HG03039 (cell line): ENCODE data around the gene SYT1.

Experiments
- ATAC-seq: cut with Tn5 transposase; IDR thresholded peaks from one replicate; pipeline ENCODE4 v1.9.1; 2021; ENCODE audit warnings: mild to moderate bottlenecking, moderate library complexity; ENCODE audit not compliant: unreplicated experiment

The SYT1 gene

DNA sequence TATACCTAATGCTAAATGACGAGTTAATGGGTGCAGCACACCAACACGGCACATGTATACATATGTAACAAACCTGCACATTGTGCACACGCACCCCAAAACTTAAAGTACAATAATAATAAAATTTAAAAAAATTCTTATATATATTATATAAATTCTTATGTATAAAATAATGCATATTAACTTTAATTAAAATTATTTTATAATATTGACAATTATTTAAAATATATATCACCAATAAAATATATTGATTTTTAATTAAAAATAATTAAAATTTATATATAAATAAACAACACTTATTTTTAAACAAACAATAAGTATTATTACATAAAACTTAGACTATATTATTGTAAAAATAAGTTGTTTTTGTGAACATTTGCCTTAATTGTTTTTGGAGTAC, 188.8 kb downstream of the SYT1 start:
- ATAC-seq: no peak

DNA sequence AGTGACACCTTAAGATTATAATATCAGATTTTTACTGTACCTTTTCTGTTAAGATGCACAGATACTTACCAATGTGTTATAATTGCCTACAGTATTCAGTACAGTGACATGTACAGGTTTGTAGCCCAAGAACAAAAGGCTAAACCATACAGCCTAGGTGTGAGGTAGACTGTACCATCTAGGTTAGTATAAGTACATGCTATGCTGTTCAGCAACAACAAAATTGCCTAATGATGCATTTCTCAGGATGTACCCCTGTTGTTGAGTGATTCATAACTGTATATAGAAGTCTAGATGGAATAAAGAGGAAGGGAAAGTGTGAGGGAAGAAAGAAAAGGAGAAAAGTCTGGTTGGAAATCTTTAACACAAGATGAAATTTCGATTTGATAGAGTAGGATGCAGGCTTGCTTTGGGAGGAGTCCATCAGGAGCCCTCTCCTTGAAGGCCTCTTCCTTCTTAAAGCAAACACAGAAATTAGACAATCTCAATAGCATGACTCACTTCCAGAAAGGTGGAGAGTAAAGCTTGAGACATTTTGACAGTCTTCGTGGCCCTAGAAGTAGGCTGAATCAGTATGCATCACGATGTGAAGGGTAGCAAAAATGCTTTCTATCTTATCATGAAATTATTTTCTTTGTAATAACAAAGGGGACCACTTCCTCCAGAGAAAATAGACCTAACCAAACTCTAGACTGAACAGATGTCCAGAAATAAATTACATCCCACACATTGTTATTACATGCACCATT, 191.5 kb downstream of the SYT1 start:
- ATAC-seq: no peak

DNA sequence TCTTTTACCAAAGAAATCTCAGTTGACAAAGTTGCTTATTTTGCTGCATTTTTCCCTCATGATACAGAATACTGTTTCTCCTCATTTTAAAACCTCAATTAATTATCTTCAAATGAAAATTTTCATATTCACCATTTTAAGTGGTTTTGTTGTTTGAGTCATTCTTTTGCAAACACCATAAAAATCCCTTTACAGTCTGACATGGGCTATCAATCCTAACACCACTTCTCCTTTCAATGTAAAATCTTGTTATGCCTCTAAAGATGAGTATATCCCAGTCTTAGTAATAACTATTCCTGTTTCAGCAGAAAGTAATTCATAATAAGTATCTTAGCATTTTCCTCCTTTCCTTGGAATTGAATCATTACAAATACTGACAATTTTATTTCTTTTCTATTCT, 192.2 kb downstream of the SYT1 start:
- ATAC-seq: no peak

DNA sequence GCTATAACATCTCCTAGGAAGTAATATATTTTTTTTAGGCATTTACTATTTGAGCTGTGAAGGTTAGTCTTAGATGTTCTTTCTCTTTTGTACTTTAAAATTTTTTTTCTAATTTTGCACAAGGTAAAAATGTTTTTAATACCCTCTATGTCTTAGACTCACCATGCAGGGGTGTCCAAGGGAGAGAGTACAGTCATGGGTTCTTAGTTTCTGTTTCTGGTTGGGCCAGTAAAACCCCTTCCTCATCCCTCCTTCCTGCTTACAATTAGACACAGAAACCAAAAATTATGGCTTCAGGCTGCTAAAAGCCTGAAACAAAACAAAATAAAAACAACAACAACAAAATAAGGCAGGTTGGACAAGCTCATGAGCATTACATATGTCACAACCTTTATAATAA, 193.0 kb downstream of the SYT1 start:
- ATAC-seq: no peak

DNA sequence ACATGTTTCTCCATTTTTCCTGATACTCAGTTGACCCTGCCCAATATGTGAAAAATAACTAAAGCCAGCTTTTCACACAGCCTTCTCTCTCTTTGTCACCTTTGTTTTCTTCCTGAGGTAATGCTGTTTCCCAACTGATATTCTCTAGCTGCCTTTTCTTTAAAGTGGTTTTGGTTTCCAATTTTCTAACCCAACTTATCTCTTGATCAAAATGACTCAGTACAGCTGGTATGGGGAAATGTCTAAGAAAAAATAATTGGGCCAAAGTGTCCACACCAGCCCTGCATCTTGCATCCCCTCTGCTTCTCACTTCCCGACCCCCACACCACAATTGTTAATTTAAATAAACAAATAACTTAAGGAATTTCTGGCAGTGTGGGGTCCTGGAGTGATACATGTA, 193.8 kb downstream of the SYT1 start:
- no peak for ATAC-seq

DNA sequence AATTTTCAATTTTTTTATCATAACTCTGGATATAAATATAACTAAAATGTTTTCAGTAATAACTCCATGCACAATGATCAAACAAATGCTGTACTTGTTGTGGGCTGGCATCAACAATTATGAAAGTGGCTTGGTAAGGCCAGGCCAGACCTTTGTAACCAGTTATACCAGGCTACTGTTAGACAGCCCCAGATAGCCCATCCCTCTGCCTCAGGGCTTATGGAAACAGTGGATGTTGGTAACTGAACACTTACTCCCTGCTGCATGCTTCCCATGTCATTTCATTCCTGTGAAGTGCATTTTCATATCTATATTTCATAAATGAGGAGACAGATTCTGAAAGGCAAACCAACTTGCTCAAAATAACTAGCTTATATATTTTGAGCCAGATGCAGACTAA, 195.0 kb downstream of the SYT1 start:
- ATAC-seq: no peak

DNA sequence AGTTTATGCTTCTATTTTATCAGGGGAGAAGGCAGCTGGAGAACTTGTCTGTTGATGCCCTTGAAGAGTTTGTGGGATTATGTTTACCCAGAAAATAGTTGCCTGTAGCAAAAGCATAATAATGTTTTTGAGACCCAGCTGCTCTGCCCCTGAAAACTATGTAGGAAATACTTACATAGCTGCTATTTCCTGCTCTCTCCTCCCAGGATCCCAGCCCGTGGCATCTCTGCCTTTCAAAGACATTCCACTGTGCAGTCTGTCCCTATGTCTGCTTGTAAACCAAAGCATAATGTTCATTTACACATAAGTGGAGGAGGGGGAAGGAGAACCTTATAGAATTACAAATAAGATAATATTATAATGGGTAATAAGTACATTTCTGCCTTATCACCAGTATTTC, 198.7 kb downstream of the SYT1 start:
- ATAC-seq: no peak

DNA sequence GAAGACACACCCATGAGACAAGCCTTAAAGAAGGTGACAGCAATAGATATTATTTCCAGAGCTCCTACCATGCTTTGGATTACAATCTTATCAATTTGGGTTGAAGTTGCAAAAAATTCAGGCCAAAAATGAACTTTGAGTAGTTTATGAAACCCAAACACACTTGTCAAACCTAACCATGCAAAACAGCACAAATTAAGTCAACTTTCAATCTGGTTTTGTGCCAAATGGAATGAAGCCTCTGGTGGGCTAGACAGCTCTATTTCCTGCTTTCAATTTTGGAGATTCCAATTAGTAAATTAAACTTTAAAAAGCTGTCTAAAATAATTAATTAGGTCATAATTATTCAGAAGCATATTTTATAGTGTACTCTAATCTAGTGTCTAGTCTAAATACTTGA, 203.4 kb downstream of the SYT1 start:
- ATAC-seq: no peak

DNA sequence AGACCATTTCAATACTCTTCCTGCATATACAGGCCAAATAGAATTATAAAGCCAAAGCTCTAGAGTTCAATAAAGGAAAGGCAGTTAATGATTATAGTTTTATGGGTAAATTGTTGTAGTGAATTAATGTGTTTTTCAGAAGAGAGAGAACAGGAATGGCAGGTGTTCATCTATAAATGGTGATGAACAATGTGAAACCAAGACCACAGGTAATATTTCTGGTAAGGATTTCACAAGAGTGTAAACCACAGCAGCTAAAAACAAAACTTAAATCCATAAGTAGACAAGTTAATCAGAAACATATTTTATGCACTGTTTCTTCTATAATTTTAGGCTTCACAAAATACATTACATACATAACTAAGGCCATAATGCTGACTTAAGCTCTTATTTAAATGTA, 204.4 kb downstream of the SYT1 start:
- ATAC-seq: peak; percentile 86

DNA sequence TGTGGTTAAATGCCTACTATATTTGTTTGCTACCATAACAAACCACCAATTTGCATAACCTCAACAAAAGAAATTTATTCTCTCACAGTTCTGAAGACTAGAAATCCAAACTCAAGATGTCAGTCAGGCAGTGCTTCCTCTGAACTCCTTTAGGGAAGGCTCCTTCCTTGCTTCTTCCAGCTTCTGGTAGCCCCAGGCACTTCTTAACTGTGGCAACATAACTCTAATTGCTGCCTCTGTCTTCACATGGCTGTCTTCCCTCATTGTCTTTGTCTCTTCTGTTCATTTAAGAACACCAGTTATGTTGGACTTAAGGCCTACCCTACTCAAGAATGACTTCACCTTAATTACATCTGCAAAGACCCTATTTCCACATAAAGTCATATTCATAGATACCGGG, 206.9 kb downstream of the SYT1 start:
- ATAC-seq: no peak

DNA sequence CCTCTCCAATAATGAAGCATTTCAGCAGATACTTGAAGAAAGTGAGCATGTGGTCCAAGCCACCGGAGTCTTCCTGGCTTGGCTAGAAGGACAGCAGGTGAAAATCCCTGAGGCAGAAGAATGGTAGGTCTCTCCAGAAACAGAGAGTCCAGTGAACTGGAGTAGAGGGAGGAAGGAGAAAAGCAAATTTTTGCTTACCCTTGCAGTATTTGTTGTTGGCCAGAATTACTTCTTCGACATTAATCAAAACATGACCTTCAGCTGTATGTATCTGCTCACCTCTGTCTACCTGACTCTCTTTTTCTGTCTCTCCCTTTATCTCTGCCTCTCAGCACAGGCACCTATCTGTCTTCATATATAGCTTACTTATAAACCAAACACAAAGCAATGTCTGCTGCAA, 208.9 kb downstream of the SYT1 start:
- ATAC-seq: no peak

DNA sequence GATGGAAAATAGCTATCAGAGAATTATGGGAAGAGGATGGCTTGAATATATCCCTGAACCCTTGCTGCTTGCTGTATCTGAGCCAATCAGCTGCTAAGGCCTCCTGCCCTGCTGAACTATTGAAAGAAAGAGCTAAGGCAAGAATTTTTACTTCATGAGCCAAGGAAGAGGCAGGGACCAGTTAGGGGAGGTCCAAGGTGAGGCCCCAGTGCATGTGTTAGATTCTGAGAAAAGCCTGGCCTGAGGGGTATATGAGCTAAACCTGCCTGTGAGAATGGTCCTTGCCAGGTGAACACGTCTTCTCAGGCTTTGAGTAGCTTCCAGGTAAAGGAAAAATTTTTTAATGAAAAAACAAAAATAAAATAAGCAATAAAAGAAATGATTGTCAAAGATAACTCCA, 218.0 kb downstream of the SYT1 start:
- ATAC-seq: no peak

DNA sequence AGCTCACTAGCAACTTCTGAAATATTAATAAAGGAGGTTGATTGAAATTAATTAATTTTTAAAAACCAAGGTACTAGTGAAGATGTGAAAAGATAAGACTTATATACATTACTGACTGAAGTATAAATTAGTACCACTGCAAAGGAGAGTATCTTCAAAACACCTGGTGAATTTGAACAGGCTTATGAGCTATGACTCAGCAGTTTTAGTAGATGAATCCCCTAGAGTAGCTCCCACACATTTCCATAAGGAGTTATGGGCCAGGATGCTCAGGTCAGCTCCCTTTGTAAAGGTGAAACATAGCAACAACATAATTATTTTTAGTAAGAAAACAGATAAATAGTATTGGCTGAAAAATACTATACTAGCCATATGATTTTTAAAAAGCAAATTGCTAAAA, 218.6 kb downstream of the SYT1 start:
- ATAC-seq: no peak

DNA sequence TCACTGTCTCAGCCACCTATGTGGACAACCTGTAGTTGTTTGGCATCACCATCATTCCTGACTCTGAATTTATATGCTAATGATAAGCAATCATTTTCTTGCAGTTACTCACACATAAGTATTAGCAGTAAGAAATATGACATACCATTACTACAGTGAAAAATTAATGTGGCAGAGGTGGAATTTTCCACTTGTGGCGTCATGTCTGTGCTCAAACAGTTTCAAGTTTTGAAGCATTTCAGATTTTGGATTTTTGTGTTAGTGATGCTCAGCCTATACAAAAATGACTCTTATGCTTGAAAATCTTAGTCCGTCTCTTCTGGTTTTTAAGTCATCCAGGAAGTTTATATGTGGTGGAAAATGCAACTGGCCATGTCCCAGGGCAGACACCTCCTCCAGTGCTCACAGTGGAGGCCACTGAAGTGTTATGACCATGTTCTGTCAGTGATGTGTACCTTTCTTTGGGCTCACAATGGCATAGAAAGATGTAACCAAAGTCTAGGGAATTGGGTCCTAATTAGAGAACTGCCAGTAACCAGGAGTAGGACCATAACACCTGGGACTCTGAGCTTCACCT, 220.6 kb downstream of the SYT1 start:
- ATAC-seq: no peak

DNA sequence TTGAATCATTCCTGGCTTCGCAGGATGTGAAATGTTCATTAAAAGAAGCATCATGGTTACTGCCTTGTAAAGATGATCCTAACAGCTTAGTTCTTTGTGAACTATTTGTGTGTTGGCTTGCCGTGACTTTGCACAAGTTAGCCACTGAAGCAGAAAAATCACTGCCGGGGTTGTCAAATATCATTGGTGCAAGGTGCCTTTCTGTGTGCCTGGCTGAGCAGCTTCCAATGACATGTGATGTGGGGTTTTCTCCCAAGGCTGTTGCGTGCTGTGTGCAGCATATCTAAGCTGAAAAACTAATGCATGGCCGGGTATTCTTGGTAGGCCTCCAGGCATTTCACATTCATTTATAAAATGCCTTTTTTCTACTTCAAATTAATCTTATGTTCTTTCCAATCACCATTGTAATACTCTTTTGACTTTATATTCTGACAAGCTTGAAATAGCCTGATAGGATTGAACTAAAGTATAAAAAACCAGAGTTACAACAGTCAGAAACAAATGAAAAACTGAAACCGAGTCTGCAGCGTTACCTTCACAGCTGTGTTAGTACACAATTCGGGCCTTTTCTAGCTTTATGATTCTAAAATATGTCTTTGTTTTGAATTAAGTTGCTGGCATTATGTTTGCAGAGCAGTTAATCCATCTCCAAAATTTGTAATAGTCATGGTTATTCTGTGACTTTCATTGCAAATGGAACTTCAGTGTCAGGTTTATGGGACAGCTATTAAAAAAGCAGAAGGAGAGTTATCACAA, 222.1 kb downstream of the SYT1 start:
- ATAC-seq: no peak

DNA sequence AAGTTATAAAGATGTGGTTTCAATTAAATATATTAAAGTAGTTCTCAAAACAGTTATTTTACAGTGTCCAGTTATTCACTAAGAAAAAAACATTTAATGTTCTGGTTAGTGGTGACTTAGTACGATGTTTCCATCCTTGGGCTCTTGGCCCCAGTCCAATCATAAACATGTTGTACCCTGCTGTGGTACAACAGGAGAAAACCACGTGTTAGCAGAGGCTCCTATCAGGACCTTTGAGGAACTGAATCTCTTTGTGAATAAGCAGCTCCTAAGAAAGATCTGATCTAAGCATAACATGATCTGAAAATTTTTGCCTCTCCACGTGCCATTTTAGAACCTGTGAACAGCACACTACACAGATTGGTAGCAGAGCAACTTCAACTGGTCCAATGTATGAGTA, 234.0 kb downstream of the SYT1 start:
- no peak for ATAC-seq

DNA sequence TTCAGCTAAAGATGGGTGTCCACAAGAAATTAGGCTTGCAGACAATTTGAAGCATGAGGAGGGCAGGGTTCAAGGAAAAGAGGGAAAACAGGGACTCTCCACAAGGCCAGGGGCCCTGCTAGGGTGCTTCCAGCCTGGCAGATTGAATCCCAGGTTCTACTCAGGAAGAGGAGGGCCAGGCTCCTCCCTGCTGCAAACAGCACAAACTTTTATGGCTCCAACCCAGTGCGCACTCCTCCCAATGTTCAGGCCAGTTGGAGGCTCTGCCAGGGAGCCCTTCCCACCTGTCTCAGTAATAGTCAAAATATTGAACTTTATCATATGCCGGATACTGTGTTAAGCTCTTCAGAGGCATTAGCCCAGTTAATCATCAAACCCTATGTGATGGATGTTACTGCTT, 244.4 kb downstream of the SYT1 start:
- ATAC-seq: no peak

DNA sequence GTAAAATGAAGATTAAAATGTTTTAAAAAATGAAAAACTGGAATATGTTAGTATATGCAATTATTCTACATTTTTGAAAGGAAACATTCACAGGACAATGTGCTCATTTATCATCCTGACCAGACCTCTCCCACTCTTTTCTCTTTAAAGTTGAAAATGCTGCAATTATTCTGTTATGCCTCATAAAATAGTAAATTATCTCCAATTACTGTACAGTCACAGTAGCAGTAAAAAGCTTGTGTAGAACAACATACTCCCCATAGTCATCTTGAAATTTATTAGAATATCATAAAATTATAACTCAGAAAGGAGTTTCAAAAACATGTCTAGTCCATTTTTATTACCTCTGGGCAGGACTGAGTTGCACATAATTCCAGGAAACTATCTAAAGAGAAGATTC, 250.3 kb downstream of the SYT1 start:
- ATAC-seq: no peak

DNA sequence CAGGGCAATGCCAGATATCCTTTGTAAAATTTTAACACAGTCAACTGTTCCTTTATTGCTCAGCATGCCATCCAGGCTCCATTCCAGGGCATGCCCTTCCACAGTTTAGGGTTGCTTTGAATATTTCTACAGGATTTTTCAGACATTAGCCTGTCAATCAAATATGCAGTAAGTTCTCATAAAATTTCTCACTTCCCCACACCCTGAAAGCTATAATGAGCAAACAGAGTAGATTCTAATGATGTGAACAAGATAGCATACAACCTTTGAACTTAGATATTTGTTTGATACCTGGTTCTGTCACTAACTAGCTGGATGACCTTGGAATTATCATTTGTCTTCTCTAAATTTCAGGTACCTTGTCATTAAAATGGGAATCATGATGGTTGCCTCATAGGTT, 251.2 kb downstream of the SYT1 start:
- ATAC-seq: no peak

DNA sequence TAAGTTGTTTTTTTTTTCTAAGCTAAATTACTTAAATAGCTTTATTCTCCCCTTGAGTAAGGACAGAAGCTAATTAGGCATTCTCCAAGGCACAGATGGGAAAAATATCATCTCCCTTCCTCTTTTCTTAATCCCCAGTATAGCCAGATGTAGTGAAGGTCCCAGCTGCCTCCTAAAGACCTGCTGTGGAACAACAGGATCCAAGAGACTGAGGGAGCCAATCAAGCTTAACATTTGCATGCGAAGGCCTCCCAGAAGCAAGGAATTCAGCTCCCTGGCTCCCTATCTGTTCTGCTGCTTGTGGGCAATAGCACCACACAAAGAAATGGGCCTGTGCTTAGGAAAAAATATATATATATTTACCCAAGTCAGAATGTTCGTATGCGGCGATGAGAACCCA, 255.2 kb downstream of the SYT1 start:
- no peak for ATAC-seq

DNA sequence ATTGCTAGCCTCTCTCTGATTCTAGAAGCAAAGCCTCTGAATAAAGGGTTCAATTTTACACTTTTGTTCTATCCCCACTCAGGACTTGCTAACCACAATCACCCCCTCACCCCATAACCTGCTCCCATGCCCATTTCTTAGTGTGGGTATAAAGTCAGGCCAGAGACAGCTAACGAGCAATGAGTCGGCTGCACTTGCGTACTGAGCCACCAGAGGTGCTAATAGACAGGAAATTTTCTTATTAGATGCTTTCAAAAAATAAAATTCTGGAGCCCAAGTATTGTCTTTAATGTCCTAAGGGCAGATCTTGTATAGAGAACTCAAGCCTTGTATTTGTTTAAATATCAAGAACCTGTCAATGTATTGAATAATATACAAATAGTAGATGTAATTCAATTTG, 256.9 kb downstream of the SYT1 start:
- ATAC-seq: peak; percentile 51

DNA sequence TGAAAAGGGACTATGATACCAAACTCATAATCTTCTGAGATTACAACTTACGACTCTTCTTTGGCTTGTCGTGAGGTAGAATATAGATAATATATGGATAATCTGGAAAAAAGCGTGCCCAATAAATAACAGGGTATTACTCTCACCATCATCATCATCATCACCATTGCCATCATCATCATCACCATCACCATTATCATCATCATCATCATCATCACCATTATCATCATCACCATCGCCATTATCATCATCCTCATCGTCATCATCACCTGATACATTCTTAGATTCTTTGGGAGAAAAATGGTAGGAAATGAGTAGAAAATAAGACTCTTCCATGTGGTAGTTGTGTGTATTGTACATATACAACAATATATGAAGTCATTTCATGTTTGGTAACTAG, 259.8 kb downstream of the SYT1 start:
- no peak for ATAC-seq
